ENCODE measurements around the gene GHRHR.

DNA sequence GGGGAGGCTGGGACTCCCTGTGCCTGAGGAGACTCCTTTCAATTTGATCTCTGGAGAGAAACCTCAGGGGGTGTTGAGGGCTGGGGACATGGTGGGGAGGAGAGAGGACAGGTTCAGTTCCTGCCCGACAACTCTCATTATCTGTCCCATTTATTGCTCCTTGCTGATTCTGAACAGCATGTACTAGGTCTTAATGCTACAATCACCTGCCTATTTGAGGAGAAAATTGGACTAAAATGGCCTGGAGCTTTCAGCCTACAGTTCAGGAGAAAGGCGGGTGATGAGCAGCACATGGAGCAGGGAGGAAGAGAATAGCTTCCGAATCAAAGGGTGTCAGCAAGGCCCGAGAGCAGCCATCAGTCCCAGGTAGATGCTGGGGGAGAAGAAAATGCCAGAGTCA, 58.4 kb downstream of the GHRHR start:
- TF ChIP-seq, protein P1, sequence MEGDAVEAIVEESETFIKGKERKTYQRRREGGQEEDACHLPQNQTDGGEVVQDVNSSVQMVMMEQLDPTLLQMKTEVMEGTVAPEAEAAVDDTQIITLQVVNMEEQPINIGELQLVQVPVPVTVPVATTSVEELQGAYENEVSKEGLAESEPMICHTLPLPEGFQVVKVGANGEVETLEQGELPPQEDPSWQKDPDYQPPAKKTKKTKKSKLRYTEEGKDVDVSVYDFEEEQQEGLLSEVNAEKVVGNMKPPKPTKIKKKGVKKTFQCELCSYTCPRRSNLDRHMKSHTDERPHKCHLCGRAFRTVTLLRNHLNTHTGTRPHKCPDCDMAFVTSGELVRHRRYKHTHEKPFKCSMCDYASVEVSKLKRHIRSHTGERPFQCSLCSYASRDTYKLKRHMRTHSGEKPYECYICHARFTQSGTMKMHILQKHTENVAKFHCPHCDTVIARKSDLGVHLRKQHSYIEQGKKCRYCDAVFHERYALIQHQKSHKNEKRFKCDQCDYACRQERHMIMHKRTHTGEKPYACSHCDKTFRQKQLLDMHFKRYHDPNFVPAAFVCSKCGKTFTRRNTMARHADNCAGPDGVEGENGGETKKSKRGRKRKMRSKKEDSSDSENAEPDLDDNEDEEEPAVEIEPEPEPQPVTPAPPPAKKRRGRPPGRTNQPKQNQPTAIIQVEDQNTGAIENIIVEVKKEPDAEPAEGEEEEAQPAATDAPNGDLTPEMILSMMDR (IDR thresholded peaks at IDR 0.05), result no peak
- no peak for TF ChIP-seq POLR2A (IDR thresholded peaks at IDR 0.05)

Measured in esophagus squamous epithelium (tissue), 4 donors.